CD4-positive, alpha-beta T cell treated with Interleukin-2 at 100 ng/mL for 4 hours (primary cell): Measurements from ENCODE around the gene PER1.
"Not testable (repeated sequence)": the region's sequence is repeated elsewhere in the genome, so short reads cannot be mapped to it uniquely, and the experiment has no call there.

Experiments
- DNase-seq: peaks from one replicate; pipeline ENCODE4 v3.0.0-alpha.2; 2020; ENCODE audit warnings: low spot score

Gene PER1

DNA sequence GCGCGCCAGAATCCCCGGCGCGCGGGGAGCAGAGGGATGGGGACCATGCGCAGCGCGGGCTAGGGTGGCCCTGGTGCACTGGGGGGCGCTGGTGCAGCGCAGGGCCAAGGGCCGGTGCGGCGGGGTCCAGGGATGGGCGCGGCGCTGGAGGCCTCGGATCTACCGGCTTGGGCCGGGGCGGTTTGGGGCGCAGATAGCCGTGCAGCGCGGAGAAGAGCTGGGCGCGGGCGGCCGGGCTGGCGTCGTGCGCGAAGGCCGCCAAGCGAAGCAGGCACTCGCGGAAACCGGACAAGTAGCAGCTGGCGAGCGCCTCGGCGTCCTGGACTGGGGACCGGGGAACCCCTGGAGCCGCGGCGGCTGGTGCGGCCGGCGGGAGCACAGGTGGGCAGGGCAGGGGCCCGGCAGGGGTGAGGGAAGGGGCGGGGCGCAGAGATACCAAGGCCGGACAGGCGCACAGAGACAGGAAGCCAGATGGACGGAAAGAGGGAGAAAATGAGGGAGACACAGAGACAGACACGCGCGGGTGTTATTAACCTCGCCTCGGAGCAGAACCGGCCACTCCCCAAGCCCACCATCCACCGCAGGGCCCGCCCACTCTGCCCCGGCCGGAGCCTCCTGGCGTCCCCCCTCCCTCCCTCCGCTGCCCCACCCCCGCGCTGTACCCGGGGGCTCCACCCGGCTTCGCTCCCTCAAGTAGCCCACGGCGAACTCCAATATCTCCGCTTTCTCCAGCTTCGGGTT lies 30.4 kb downstream of the PER1 start:
- no peak for DNase-seq

- no peak for DNase-seq
Observed at GRCh38 chr17:8121407-8121680, 30.9 kb downstream of the PER1 start.

- peak; percentile 61 for DNase-seq
Observed at GRCh38 chr17:8120520-8121406, 31.4 kb downstream of the PER1 start.

- DNase-seq: peak; percentile 90
Observed at GRCh38 chr17:8119581-8120519, 32.4 kb downstream of the PER1 start.

- peak; percentile 86 for DNase-seq
Observed at GRCh38 chr17:8118769-8119580, 33.2 kb downstream of the PER1 start.

DNA sequence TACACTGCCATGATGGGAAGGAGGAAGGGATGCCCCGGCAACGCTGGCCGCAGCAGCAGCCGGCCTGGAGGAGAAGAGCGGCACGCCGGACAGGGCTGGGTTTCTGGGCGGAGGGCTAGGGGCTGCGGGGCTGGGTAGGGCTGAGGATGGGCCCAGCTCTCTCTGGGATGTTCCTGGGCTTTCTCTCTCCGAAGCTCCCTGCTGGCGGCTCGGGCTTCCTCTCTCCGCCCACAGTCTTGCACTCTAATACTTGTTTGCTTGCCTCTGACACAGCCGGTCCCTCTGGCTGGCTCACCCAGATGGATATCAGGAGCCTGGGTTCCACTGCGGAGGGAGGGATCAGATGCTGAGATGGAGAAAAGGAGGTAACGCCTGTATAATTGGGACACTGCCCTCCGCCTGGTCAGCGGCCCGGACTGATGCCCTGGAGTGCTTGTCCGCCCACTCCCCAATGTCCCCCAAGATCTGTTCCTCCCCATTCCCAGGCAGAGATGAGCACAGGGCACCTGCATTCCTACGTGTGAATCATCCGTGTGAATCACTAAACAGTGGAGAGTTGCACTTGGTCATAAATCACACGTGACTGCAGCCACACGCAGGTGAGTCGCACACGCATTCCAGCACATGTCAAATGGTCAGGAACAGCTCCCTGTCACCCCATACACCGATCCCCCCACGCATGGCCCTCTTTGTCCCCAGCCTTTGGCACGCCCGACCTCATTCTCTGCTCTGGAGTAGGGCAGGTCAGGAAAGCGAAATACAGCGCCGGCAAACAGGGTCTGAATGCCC lies 34.0 kb downstream of the PER1 start, which contains the start of gene ALOXE3:
Gene ALOXE3, minus strand, starts transcription at position 535 of the 789 bp plus-strand sequence. Its CDS starts 524 bp downstream, at position 11.
- DNase-seq: no peak

- no peak for DNase-seq
Observed at GRCh38 chr17:8117367-8117979, 34.7 kb downstream of the PER1 start.

DNA sequence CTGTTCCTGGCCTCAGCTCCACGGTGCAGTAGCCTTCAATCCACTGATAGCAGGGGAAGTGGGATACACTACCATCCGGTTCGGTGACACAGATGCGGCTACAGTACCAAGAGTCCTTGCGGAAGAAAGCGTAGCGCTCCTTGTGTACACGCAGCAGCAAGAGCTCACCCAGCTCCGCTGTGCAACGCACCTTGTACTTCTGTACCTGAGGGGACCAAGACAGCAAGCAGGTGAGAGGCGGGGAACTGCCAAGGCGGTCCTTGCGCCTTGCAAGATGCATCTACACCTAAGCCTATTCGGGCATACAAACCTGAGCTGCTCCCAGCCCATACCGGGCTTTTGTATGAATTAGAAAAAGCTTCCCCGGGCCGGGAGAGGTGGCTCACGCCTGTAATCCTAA lies 35.4 kb downstream of the PER1 start:
- no peak for DNase-seq

GRCh38 chr17:8110907-8111306 lies 41.3 kb downstream of the PER1 start:
- DNase-seq: no peak

DNA sequence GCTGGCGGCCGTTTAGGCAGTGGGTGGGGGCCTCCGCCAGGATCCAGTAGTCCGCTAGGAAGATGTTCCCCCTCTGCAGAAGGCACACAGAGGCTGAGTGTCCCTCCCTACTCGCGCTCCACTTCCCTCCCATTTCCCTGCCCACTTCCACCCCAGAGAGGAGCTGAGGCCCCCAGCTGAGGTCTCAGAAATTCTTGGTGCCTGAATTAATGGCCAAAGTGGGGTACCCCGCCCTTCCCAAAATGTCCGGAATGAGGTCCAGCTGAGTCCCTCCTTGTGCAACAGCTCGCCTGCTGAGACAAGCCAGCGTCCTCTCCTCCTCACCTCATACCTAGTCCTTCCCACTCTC lies 41.8 kb downstream of the PER1 start:
- no peak for DNase-seq

DNA sequence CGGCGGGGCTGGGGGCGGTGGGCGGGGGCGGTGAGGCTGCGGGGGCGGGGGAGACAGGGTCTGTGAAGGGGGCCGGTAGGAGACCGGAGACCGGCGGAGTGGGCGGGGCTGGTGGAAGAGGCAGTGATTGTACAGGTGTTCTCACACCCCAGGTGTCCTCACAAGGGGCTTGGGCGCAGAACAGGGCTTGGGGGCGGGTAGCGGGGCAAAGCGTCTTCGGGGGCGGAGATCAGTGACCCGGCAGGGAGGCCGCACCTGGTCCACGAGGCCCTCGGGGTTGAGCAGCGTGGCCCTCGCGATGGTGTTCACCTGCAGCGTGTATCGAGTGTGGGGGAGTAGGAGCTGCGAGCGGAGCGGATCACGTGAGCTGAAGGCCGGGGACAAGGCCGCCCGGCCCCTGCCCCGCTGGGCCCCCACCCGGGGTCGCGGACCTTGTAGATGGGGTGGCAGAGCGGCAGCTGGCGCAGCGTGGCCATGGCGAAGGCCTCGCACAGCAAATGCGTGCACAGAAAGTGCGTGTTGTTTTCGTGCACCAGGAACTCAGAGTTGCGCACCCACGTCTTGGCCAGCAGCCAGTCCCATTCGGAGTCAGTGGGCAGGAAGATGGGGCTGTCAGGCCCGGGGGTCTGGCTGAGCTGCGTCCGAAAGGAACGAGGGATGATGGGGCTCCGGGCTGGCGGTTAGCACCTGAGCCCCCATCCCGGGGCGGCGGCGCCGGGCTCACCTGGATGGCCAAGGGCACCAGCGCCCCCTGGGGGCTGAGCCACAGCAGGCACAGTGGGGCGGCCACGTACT lies 42.3 kb downstream of the PER1 start:
- DNase-seq: peak; percentile 77

DNA sequence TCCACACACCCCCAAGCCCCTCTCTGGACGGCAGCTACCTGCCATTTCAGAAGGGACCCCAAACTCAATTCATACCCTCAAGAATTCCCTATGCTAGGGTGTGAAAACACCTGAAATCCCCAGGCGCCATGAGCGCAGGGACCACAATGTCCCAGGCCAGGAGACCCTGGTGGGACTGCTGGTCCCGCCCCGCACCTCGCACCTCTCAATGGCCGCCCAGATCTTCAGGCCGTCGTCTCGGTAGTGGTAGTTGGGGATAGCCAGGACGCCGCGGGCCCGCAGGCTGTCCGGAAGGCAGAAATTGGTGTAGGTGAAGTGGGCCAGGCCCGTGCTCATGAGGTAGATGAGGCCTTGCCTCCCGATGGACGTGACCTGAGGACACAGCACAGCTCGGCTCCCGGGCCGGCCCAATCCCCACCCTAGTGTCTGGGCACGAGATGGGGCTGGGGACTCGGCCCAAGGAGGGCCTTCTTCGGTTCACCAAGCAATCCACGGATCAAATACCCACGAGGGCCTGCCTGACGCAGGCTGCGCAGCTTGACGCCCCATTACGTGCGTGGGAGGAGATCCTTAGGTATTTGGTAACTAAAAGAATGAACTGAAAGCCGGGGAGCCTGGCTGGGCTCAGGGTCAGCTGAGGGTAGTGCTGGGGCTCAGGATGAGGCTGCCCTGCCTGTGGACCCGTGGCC lies 43.1 kb downstream of the PER1 start:
- no peak for DNase-seq

- DNase-seq: not testable (repeated sequence)
Observed at GRCh38 chr17:8106980-8107379, 45.2 kb downstream of the PER1 start.

GRCh38 chr17:8105957-8106398 lies 46.2 kb downstream of the PER1 start:
- no peak for DNase-seq

- no peak for DNase-seq
Observed at GRCh38 chr17:8104911-8105310, 47.3 kb downstream of the PER1 start.

DNA sequence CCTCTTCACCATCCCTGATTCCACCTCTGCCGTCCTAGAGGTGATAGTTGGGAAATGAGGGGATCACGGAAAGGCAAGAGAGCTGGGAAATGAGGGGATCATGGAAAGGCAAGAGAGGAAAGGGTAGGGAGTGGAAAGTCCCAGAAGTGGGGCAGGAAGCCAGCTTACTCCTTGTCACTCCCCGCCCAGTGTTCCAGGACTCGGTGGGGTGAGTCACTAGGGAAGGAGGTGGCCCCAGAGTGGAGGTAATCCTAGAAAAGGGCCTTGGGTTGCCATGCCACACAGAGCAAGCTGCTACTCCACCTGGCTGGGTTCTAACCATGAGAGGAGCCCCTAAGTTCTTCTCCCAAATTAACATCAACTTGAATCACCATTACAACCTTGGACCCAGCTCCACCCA lies 48.7 kb downstream of the PER1 start:
- DNase-seq: no peak

DNA sequence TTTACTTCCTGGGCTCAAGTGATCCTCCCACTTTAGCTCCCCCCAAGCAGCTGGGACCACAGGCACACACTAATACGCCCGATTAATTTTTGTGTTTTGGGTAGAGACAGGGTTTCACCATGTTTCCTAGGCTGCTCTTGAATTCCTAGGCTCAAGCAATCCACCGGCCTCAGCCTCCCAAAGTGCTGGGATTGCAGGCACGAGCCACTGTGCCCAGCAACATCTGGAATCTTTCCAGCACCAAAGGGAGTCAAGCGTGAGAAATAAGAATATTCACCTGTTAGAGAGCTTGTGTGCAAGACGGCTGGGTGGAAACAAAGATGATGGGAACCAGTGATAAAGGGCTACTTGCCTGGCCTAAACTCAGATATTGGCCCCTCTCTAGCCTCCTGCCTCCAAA lies 50.5 kb downstream of the PER1 start:
- no peak for DNase-seq

GRCh38 chr17:8100763-8101162 lies 51.4 kb downstream of the PER1 start:
- no peak for DNase-seq

GRCh38 chr17:8100111-8100510 lies 52.1 kb downstream of the PER1 start:
- DNase-seq: no peak
